Measurements from ENCODE around the gene SFXN5. TPM values are rescaled to one million over a fixed set of nuclear protein-coding genes. Genes with fewer than 3 reads are reported as not detected.

SFXN5 gene
- total RNA-seq, 2 donors from 2014 or later, result 16.1 to 26.4 TPM

GRCh38 chr2:72999729-73000725 is 71.5 kb downstream of the SFXN5 start:
- DNase-seq, result no peak
- intact Hi-C loops (cut with DNase I), result no loop called here
- no peak overlapping the region for H3K4me3 ChIP-seq
- H3K27ac ChIP-seq, result no peak overlapping the region
- no peaks in the 10 kb centered on the region for H3K9me3 ChIP-seq
- H3K4me1 ChIP-seq, result no peaks in the 10 kb centered on the region
- H3K36me3 ChIP-seq, result no peaks in the 10 kb centered on the region
- no peak overlapping the region for H3K9ac ChIP-seq (ENCODE audit: low read depth in 2 of 2, low read length in 2 of 2)
- no peak for TF ChIP-seq CTCF (IDR thresholded peaks at IDR 0.05)
- no peaks in the 10 kb centered on the region for H3K27me3 ChIP-seq

- H3K4me3 ChIP-seq, result no peak overlapping the region
- H3K9me3 ChIP-seq, result no peaks in the 10 kb centered on the region
- H3K36me3 ChIP-seq, result no peaks in the 10 kb centered on the region
- no peaks in the 10 kb centered on the region for H3K27me3 ChIP-seq
- intact Hi-C loops (cut with DNase I), result no loop called here
- no peak overlapping the region for H3K9ac ChIP-seq (ENCODE audit: low read depth in 2 of 2, low read length in 2 of 2)
- no peak overlapping the region for H3K27ac ChIP-seq
- DNase-seq, result no peak
- TF ChIP-seq CTCF (IDR thresholded peaks at IDR 0.05), result no peak
- no peaks in the 10 kb centered on the region for H3K4me1 ChIP-seq
Measured at GRCh38 chr2:72998724-72999123, 72.8 kb downstream of the SFXN5 start.

GRCh38 chr2:72998234-72998651 is 73.3 kb downstream of the SFXN5 start:
- no peaks in the 10 kb centered on the region for H3K4me1 ChIP-seq
- H3K9me3 ChIP-seq, result no peaks in the 10 kb centered on the region
- H3K9ac ChIP-seq (ENCODE audit: low read depth in 2 of 2, low read length in 2 of 2), result no peak overlapping the region
- intact Hi-C loops (cut with DNase I), result no loop called here
- no peak overlapping the region for H3K4me3 ChIP-seq
- no peak for TF ChIP-seq CTCF (IDR thresholded peaks at IDR 0.05)
- H3K27ac ChIP-seq, result no peak overlapping the region
- DNase-seq, result no peak
- no peaks in the 10 kb centered on the region for H3K36me3 ChIP-seq
- H3K27me3 ChIP-seq, result no peaks in the 10 kb centered on the region

GRCh38 chr2:72996117-72996502 is 75.4 kb downstream of the SFXN5 start:
- H3K27me3 ChIP-seq, result no peaks in the 10 kb centered on the region
- no peak overlapping the region for H3K9ac ChIP-seq (ENCODE audit: low read depth in 2 of 2, low read length in 2 of 2)
- TF ChIP-seq CTCF (IDR thresholded peaks at IDR 0.05), result no peak
- no peaks in the 10 kb centered on the region for H3K4me1 ChIP-seq
- intact Hi-C loops (cut with DNase I), result no loop called here
- H3K27ac ChIP-seq, result no peak overlapping the region
- no peak overlapping the region for H3K4me3 ChIP-seq
- no peaks in the 10 kb centered on the region for H3K36me3 ChIP-seq
- no peaks in the 10 kb centered on the region for H3K9me3 ChIP-seq
- DNase-seq, result no peak

GRCh38 chr2:72995430-72996116 is 75.9 kb downstream of the SFXN5 start:
- TF ChIP-seq CTCF (IDR thresholded peaks at IDR 0.05), result no peak
- intact Hi-C loops (cut with DNase I), result no loop called here
- DNase-seq, result no peak
- H3K27me3 ChIP-seq, result no peaks in the 10 kb centered on the region
- no peaks in the 10 kb centered on the region for H3K9me3 ChIP-seq
- H3K36me3 ChIP-seq, result no peaks in the 10 kb centered on the region
- no peak overlapping the region for H3K27ac ChIP-seq
- H3K9ac ChIP-seq (ENCODE audit: low read depth in 2 of 2, low read length in 2 of 2), result no peak overlapping the region
- no peak overlapping the region for H3K4me3 ChIP-seq
- no peaks in the 10 kb centered on the region for H3K4me1 ChIP-seq
